ENCODE data around the gene MADCAM1. TPM values are rescaled to one million over a fixed set of nuclear protein-coding genes. Genes with fewer than 3 reads are reported as not detected.
A peak's percentile ranks its signal among the peaks of the same experiment; 100 is the strongest.

Gene MADCAM1
- total RNA-seq, 1 experiment from 2014 or later, result 0.97 TPM

- no peak for DNase-seq
- peaks cover 34% of the 10 kb centered on the region for H3K79me2 ChIP-seq (ENCODE audit: low read length)
- H3K27me3 ChIP-seq (ENCODE audit: low read length), result no peaks in the 10 kb centered on the region
- H4K20me1 ChIP-seq (ENCODE audit: insufficient read depth, low read depth, low read length), result peaks cover 27% of the 10 kb centered on the region
- peaks cover 18% of the 10 kb centered on the region for H3K4me1 ChIP-seq (ENCODE audit: low read length)
- peak overlapping the region; percentile 95; the same call in 1 of the 2 replicates for H2AFZ ChIP-seq (ENCODE audit: low read length)
- peak overlapping the region; percentile 83 for H3K9ac ChIP-seq (ENCODE audit: low read length)
- no peaks in the 10 kb centered on the region for H3K36me3 ChIP-seq (ENCODE audit: insufficient read depth, low read length)
- peak overlapping the region; percentile 80 for H3K4me3 ChIP-seq (ENCODE audit: low read length)
- H3K9me2 ChIP-seq (replicated peaks; ENCODE audit: insufficient read depth, low read length), result no peaks in the 10 kb centered on the region
- no peaks in the 10 kb centered on the region for H3K9me3 ChIP-seq (ENCODE audit: low read length)
- H3K27ac ChIP-seq (ENCODE audit: low read length), result no peak overlapping the region
- H3K4me2 ChIP-seq (ENCODE audit: low read depth, low read length, poor library complexity, severe bottlenecking), result peak overlapping the region; percentile 87
These were observed 34.1 kb downstream of the MADCAM1 start for GRCh38 chr19:530134-531008.

GRCh38 chr19:531009-531752 lies 34.9 kb downstream of the MADCAM1 start:
- Histone ChIP-seq H3K9ac (ENCODE audit: low read length) (peak overlapping the region; percentile 98), H2AFZ (ENCODE audit: low read length) (peak overlapping the region; percentile 95; the same call in 1 of the 2 replicates), H3K9me2 (replicated peaks; ENCODE audit: insufficient read depth, low read length) (no peaks in the 10 kb centered on the region), H3K36me3 (ENCODE audit: insufficient read depth, low read length) (no peaks in the 10 kb centered on the region), H3K4me2 (ENCODE audit: low read depth, low read length, poor library complexity, severe bottlenecking) (peak overlapping the region; percentile 87), H3K9me3 (ENCODE audit: low read length) (no peaks in the 10 kb centered on the region), H3K4me3 (ENCODE audit: low read length) (peak overlapping the region; percentile 80), H3K27ac (ENCODE audit: low read length) (peak overlapping the region; percentile 45; the same call in 1 of the 2 replicates), H4K20me1 (ENCODE audit: insufficient read depth, low read depth, low read length) (peaks cover 31% of the 10 kb centered on the region), H3K4me1 (ENCODE audit: low read length) (peaks cover 18% of the 10 kb centered on the region), H3K79me2 (ENCODE audit: low read length) (peaks cover 36% of the 10 kb centered on the region), H3K27me3 (ENCODE audit: low read length) (no peaks in the 10 kb centered on the region)
- DNase-seq, result peak; percentile 95

DNA sequence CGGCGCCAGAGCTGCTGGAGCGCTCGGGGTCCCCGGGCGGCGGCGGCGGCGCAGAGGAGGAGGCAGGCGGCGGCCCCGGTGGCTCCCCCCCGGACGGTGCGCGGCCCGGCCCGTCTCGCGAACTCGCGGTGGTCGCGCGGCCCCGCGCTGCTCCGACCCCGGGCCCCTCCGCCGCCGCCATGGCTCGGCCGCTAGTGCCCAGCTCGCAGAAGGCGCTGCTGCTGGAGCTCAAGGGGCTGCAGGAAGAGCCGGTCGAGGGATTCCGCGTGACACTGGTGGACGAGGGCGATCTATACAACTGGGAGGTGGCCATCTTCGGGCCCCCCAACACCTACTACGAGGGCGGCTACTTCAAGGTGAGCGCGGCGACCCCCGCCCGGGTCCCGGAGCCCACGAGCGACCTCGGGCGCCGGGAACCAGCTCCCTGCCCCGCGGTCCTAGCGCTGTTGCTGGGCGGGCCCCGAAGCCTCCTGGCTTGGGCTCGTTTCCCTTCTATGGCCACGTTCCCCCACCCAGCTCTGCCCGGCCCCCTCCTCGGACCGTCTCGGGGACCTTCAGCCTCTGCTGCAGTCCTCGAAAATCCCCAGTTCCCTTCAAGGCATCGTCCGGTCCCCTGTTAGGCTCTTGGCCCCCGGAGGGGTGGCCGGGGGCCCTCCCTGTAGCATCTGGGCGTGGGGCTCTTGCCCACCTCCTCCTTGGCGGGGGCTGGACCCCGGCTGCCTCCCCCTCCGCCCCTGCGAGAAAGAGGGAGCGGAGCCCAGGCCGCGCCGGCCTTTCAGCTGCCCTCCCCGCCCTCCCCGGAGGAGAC lies 35.7 kb downstream of the MADCAM1 start, which contains the start of gene CDC34:
CDC34 (plus strand) TSS at position 8 of the 808 bp plus-strand sequence; CDS start at position 180, 172 bp downstream.
- Histone ChIP-seq H2AFZ (ENCODE audit: low read length) (peak within 1 kb of the TSS; percentile 95; the same call in 1 of the 2 replicates), H3K4me2 (ENCODE audit: low read depth, low read length, poor library complexity, severe bottlenecking) (peak within 1 kb of the TSS; percentile 87), H3K9me3 (ENCODE audit: low read length) (no peaks in the 10 kb centered on the region), H3K79me2 (ENCODE audit: low read length) (peaks cover 36% of the 10 kb centered on the region), H3K4me3 (ENCODE audit: low read length) (peak within 1 kb of the TSS; percentile 89), H3K36me3 (ENCODE audit: insufficient read depth, low read length) (no peaks in the 10 kb centered on the region), H3K27me3 (ENCODE audit: low read length) (no peaks in the 10 kb centered on the region), H3K27ac (ENCODE audit: low read length) (peak within 1 kb of the TSS; percentile 47), H3K9ac (ENCODE audit: low read length) (peak within 1 kb of the TSS; percentile 98), H4K20me1 (ENCODE audit: insufficient read depth, low read depth, low read length) (peaks cover 31% of the 10 kb centered on the region), H3K9me2 (replicated peaks; ENCODE audit: insufficient read depth, low read length) (no peaks in the 10 kb centered on the region), H3K4me1 (ENCODE audit: low read length) (peaks cover 18% of the 10 kb centered on the region)
- DNase-seq, result peak; percentile 67

DNA sequence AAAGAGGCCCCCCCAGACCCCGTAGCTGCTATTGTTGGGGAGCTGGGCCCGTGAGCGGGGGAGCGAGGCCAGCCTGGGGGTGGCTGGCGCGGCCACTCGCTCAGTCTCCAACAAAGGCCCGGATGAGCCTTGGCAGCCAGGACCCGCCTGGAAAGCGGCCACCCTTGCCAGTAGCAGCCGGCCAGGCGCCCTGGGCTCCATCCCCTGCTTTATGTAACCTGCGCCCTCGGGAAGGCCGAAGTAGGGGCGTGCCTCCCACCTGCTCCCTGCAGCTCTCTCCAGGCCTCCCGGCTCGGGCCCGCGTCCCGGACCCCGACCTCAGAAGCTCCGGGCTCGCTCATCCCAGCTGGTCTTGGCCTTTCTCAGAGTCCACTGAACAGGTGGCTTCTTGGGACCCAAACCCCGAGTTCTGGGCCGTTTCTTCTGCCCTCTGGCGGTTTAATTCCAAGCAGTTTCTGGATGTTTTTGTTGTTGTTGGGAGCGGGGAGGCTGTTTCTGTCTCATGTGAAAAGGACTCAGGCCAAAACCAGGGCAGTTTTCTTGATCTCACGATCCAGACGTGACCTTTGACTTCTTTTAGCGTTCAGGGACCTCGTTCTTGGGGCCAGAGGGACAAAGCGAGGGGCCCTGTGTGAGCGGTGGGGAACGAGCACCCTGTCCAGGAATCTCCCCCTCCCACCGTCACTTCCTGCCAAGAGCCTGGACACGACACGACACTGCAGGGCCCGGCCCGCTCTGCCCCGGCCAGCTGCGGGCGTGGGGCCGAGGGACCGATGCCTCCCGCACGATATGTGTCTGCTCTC lies 36.5 kb downstream of the MADCAM1 start:
- Histone ChIP-seq H3K36me3 (ENCODE audit: insufficient read depth, low read length) (no peaks in the 10 kb centered on the region), H3K9ac (ENCODE audit: low read length) (peak overlapping the region; percentile 98), H3K4me1 (ENCODE audit: low read length) (peaks cover 18% of the 10 kb centered on the region), H2AFZ (ENCODE audit: low read length) (no peak overlapping the region), H3K27ac (ENCODE audit: low read length) (peak overlapping the region; percentile 47), H3K4me2 (ENCODE audit: low read depth, low read length, poor library complexity, severe bottlenecking) (peak overlapping the region; percentile 86), H4K20me1 (ENCODE audit: insufficient read depth, low read depth, low read length) (peaks cover 31% of the 10 kb centered on the region), H3K79me2 (ENCODE audit: low read length) (peaks cover 36% of the 10 kb centered on the region), H3K9me3 (ENCODE audit: low read length) (no peaks in the 10 kb centered on the region), H3K9me2 (replicated peaks; ENCODE audit: insufficient read depth, low read length) (no peaks in the 10 kb centered on the region), H3K4me3 (ENCODE audit: low read length) (peak overlapping the region; percentile 89), H3K27me3 (ENCODE audit: low read length) (no peaks in the 10 kb centered on the region)
- DNase-seq, result peak; percentile 67

GRCh38 chr19:533364-534058 lies 37.2 kb downstream of the MADCAM1 start:
- Histone ChIP-seq H3K9me3 (ENCODE audit: low read length) (no peaks in the 10 kb centered on the region), H3K79me2 (ENCODE audit: low read length) (peaks cover 36% of the 10 kb centered on the region), H3K9ac (ENCODE audit: low read length) (peak overlapping the region; percentile 98), H3K9me2 (replicated peaks; ENCODE audit: insufficient read depth, low read length) (no peaks in the 10 kb centered on the region), H2AFZ (ENCODE audit: low read length) (no peak overlapping the region), H3K4me1 (ENCODE audit: low read length) (peaks cover 18% of the 10 kb centered on the region), H3K27ac (ENCODE audit: low read length) (no peak overlapping the region), H4K20me1 (ENCODE audit: insufficient read depth, low read depth, low read length) (peaks cover 31% of the 10 kb centered on the region), H3K36me3 (ENCODE audit: insufficient read depth, low read length) (no peaks in the 10 kb centered on the region), H3K4me2 (ENCODE audit: low read depth, low read length, poor library complexity, severe bottlenecking) (peak overlapping the region; percentile 86), H3K4me3 (ENCODE audit: low read length) (peak overlapping the region; percentile 89), H3K27me3 (ENCODE audit: low read length) (no peaks in the 10 kb centered on the region)
- DNase-seq, result no peak

DNA sequence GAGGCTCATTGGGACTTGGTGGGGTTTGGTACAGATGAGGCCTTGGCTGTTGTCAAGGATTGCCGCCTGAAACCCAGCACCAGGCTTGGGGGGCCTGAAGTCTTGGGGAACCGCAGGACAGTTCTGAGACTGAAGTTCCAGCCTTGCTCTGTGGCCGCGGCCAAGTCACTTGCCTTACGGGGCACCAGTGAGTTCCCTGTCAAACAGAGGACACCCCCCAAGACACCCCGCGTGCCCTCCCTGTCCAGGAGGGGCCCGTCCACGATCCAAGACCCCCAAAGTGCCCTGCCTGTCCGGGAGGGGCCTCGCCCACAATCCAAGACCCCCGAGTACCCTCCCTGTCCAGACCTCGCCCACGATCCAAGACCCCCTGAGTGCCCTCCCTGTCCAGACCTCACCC lies 37.8 kb downstream of the MADCAM1 start:
- Histone ChIP-seq H3K9me2 (replicated peaks; ENCODE audit: insufficient read depth, low read length) (no peaks in the 10 kb centered on the region), H4K20me1 (ENCODE audit: insufficient read depth, low read depth, low read length) (peaks cover 31% of the 10 kb centered on the region), H3K27ac (ENCODE audit: low read length) (no peak overlapping the region), H3K36me3 (ENCODE audit: insufficient read depth, low read length) (no peaks in the 10 kb centered on the region), H2AFZ (ENCODE audit: low read length) (no peak overlapping the region), H3K4me2 (ENCODE audit: low read depth, low read length, poor library complexity, severe bottlenecking) (no peak overlapping the region), H3K4me3 (ENCODE audit: low read length) (no peak overlapping the region), H3K9me3 (ENCODE audit: low read length) (no peaks in the 10 kb centered on the region), H3K9ac (ENCODE audit: low read length) (peak overlapping the region; percentile 98; the same call in 1 of the 2 replicates), H3K4me1 (ENCODE audit: low read length) (peaks cover 18% of the 10 kb centered on the region), H3K79me2 (ENCODE audit: low read length) (peaks cover 36% of the 10 kb centered on the region), H3K27me3 (ENCODE audit: low read length) (no peaks in the 10 kb centered on the region)
- no peak for DNase-seq
